Esophagus squamous epithelium (tissue), 5 donors: ENCODE measurements around the gene PHF2. TPM values are rescaled to one million over a fixed set of nuclear protein-coding genes. Genes with fewer than 3 reads are reported as not detected.

Source experiments
- DNase-seq: peaks from one replicate; lab custom pipeline; 2025; lab: John Stamatoyannopoulos, UW
- H3K27ac ChIP-seq, 4 donors: fragments of 200-600 bp; sonication (generic); one replicate each; pipeline ENCODE4 v1.5.1; 2016 to 2019; ENCODE audit warnings: mild to moderate bottlenecking in 1 of 4
- H3K27me3 ChIP-seq, 4 donors: fragments of 200-600 bp; sonication (generic); 1 replicate in 3 of 4; 2 replicates in 1 of 4; pipeline versions ENCODE4 v1.5.1 to v1.6.0; 2017 to 2021; ENCODE audit warnings: antibody characterized with exemption in 1 of 4
- H3K36me3 ChIP-seq, 3 donors: fragments of 200-600 bp; sonication (generic); one replicate each; pipeline ENCODE4 v1.5.1; 2016 to 2019
- H3K4me1 ChIP-seq, 3 donors: fragments of 200-600 bp; sonication (generic); one replicate each; pipeline ENCODE4 v1.5.1; 2017 to 2019
- H3K4me3 ChIP-seq, 4 donors: fragments of 200-600 bp; sonication (generic); 1 replicate in 3 of 4; 2 replicates in 1 of 4; pipeline ENCODE4 v1.5.1; 2016 to 2019; ENCODE audit warnings: mild to moderate bottlenecking in 2 of 4, moderate library complexity in 1 of 4
- H3K9me3 ChIP-seq, 3 donors: fragments of 200-600 bp; sonication (generic); one replicate each; pipeline ENCODE4 v1.5.1; 2016 to 2019
- CTCF ChIP-seq, 6 experiments: fragments of 450-650 bp in 4 of 6; fragments of 200-600 bp in 2 of 6; sonication (generic) in 2 of 6; IDR thresholded peaks; one replicate each; pipeline ENCODE4 v1.5.1; 2016 to 2019; ENCODE audit warnings: antibody characterized with exemption in 6 of 6, mild to moderate bottlenecking in 4 of 6, moderate library complexity in 4 of 6
- POLR2A ChIP-seq, 4 donors: fragments of 450-650 bp; IDR thresholded peaks; one replicate each; pipeline ENCODE4 v1.6.1; 2017; ENCODE audit warnings: antibody characterized with exemption in 4 of 4, mild to moderate bottlenecking in 4 of 4, moderate library complexity in 3 of 4
- WGBS, 2 donors: methylation state at CpG; one replicate each; pipeline ENCODE4 v1.1.5; 2018; 5-methylcytosine and 5-hydroxymethylcytosine counted together
- intact Hi-C: fragments of 100-400 bp; cut with DNase I; formaldehyde crosslinking; loops from one replicate; pipeline ENCODE4 v1.15.0; 2022
- total RNA-seq, 4 donors: library from RNA; depleted of rRNA; stranded (reverse); fragments of >200 nt; gene quantifications; one replicate each; pipeline ENCODE4 v1.1.0, GENCODE V29; 2016
- donor health status: DM: yes; HTN: yes; CAD: no.

Gene PHF2
- total RNA-seq, 4 donors from 2014 or later: 13.3 to 22.6 (median 17.5) TPM

DNA sequence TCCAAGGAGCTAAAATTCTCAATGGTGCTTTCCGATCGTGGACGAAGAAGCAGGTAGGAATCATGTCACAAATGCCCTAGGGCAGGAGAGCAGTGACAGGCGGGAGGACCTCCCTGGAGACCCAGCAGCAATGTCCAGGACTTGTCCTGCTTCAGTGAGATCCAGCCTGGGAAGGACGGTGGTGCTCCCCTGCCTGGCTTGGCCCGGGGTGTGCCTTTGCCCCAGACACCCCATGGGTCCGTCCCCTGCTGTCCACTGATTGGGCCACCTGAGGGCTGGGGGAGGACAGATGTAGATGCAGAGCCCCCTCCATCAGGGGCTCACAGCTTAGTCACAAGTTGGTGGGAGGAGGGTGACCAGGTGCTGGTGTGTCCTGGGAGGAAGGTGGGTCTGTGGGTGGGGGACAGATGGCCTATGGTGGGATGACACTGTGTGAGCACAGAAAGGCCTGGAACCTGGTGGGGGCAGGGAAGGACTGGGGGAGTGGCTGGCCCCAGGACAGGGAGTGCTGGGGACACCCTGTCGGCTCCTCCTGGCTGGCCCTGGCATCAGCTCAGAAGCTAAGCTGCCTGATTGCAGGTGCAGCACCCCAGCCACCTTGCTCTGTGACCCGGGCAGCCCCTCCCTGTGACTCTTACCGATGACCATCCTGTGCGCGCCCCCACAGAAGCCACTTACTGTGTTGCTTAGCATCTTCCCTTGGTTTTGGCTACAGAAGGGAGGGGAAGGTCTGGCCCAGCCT is 82.0 kb downstream of the PHF2 start:
- peaks cover 21 to 95% (median 23%) of the 10 kb centered on the region in 3 donors for H3K36me3 ChIP-seq
- DNase-seq: no peak
- H3K4me1 ChIP-seq: no peaks in the 10 kb centered on the region

DNA sequence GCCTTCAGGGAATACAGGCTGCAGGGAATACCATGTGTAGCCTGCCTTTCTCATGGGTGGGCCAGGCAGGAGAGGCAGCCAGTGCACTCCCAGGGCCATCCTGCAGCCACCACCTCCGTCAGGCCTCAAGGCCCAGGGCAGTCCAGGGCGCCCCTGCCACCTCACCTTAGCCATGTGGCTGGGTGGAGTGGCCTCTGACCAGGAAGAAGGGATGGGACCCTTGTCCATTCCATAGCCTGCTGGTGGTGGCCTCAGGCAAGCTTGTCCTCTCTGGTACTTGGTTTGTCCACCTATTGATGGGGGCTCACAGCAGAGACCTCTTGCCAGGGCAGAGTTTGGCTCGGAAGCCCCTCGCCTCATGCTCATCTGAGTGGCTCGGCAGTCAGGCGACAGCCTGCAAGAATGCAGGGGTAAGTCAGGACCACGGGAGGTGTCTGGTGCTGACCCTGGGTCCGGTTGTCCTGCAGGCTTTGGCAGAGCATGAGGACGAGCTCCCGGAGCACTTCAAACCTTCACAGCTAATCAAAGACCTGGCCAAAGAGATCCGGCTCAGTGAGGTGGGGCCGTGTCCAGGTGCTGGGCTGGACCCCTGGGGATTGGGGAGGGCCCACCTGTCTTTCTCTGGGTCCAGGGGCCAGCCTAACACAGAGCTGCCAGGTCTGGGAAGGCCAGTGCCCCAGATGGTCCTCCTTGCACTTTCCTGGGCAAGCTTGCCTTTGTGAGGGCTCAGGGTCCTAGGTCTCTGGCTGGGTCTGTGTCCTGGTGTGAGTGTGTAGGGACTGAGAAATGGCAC is 82.9 kb downstream of the PHF2 start:
- DNase-seq: no peak
- no peaks in the 10 kb centered on the region for H3K9me3 ChIP-seq
- TF ChIP-seq POLR2A (IDR thresholded peaks at IDR 0.05): no peak
- no peak for TF ChIP-seq CTCF (IDR thresholded peaks at IDR 0.05)
- H3K4me1 ChIP-seq: no peaks in the 10 kb centered on the region
- intact Hi-C loops: no loop called here
- H3K4me3 ChIP-seq: no peak overlapping the region
- H3K27ac ChIP-seq: no peak overlapping the region
- no peaks in the 10 kb centered on the region for H3K27me3 ChIP-seq
- WGBS, 2 donors: no CpG with 5 or more reads among the region's 12 CpGs
- H3K36me3 ChIP-seq: peaks cover 20 to 95% (median 23%) of the 10 kb centered on the region in 3 donors

More for the DNA sequence above, 82.0 kb downstream of the PHF2 start:
- whole genome bisulfite sequencing, 2 donors: 96 to 97% methylated on average over 6 to 7 of the region's 12 CpGs
- TF ChIP-seq CTCF (IDR thresholded peaks at IDR 0.05) (no peak), POLR2A (IDR thresholded peaks at IDR 0.05) (no peak)
- Histone ChIP-seq H3K27me3 (no peaks in the 10 kb centered on the region), H3K27ac (no peak overlapping the region), H3K4me3 (no peak overlapping the region), H3K9me3 (no peaks in the 10 kb centered on the region)
- intact Hi-C loops: no loop called here

DNA sequence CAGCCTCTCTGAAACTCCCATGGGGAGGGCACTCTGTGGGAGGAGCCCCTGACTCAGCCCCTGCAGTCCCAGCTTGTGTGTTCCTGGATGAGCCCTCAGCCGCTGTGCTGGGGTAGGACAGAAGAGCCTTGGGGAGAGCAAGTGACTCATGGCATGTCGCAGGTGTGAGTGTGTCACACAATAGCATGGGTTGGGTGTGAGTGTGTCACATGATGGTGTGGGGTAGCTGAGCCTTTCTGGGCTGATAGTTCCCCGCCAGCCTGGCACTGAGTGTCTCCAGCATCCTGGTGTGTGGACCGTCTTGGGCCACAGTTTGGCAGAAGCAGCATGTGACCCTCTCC is 83.4 kb downstream of the PHF2 start:
- H3K27me3 ChIP-seq: no peaks in the 10 kb centered on the region
- TF ChIP-seq CTCF (IDR thresholded peaks at IDR 0.05) (no peak), POLR2A (IDR thresholded peaks at IDR 0.05) (no peak)
- no peak overlapping the region for H3K4me3 ChIP-seq
- H3K36me3 ChIP-seq: peaks cover 17 to 95% (median 20%) of the 10 kb centered on the region in 3 donors
- no peak for DNase-seq
- H3K4me1 ChIP-seq: no peaks in the 10 kb centered on the region
- intact Hi-C loops: no loop called here
- no peak overlapping the region for H3K27ac ChIP-seq
- no peaks in the 10 kb centered on the region for H3K9me3 ChIP-seq
- WGBS, 2 donors: no CpG with 5 or more reads among the region's 4 CpGs

DNA sequence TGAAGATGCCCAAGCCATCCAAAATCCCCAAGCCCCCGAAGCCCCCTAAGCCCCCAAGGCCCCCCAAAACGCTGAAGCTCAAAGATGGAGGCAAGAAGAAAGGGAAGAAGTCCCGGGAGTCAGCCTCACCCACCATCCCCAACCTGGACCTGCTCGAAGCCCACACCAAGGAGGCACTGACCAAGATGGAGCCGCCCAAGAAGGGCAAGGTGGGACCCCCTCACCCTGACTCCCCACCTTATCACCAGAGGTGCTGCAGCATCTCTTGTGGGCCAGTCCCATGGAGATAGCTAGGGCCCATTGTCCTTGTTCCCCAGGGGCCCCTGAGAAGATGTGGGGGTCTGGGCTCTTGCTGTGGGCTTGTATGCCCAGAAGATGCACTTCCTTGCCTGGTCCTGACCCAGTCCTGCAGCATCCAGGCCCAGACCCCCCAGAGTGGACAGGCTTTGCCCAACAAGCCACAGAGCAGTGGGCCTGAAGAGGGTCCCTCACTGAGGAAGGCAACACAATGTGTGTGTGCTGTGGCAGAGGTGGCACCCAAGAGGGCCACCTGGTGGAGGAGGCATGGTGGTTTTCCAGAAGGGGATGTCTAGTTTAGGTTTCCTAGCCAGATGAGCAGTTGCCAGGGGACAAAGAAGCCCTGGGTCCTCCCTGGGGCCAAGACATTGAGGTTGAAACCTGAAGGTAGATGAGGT is 84.1 kb downstream of the PHF2 start:
- DNase-seq: no peak
- intact Hi-C loops: no loop called here
- Histone ChIP-seq H3K27ac (no peak overlapping the region), H3K9me3 (no peaks in the 10 kb centered on the region), H3K4me1 (no peaks in the 10 kb centered on the region), H3K4me3 (no peak overlapping the region), H3K36me3 (peaks cover 14 to 96% (median 19%) of the 10 kb centered on the region in 3 donors), H3K27me3 (no peaks in the 10 kb centered on the region)
- TF ChIP-seq POLR2A (IDR thresholded peaks at IDR 0.05): no peak
- no peak for TF ChIP-seq CTCF (IDR thresholded peaks at IDR 0.05)
- WGBS, 2 donors: 100% methylated on average over 2 of the region's 5 CpGs; no CpG with 5 or more reads in 1 of the 2 donors
